ENCODE measurements around the gene RAB5B. TPM values are rescaled to one million over a fixed set of nuclear protein-coding genes. Genes with fewer than 3 reads are reported as not detected.

Gene RAB5B
- total and polyA plus RNA-seq, 7 donors = 36.8 to 107 (median 92.8) TPM

GRCh38 chr12:56029166-56029519 is 55.3 kb downstream of the RAB5B start:
- no peak for TF ChIP-seq CTCF (IDR thresholded peaks at IDR 0.05)
- no peaks in the 10 kb centered on the region for H3K9me3 ChIP-seq
- no peak overlapping the region for H3K27ac ChIP-seq
- ATAC-seq (no peak), DNase-seq (no peak)
- H3K4me3 ChIP-seq = no peak overlapping the region
- intact Hi-C loops (cut with DNase I) = loop anchor here in 1 of 2 donors (5.0 kb wide), 1 partner anchor 292 kb away; no protein-coding TSS in a partner anchor
- no peaks in the 10 kb centered on the region for H3K27me3 ChIP-seq (ENCODE audit: insufficient read depth in 3 of 3, low read length in 2 of 3)
- peaks cover 0 to 72% of the 10 kb centered on the region in 2 donors for H3K36me3 ChIP-seq (ENCODE audit: insufficient read depth in 1 of 2, low read depth in 1 of 2)
- H3K4me1 ChIP-seq = no peaks in the 10 kb centered on the region

- no peaks in the 10 kb centered on the region for H3K4me1 ChIP-seq
- H3K36me3 ChIP-seq (ENCODE audit: insufficient read depth in 1 of 2, low read depth in 1 of 2) = peaks cover 0 to 74% of the 10 kb centered on the region in 2 donors
- H3K9me3 ChIP-seq = no peaks in the 10 kb centered on the region
- intact Hi-C loops (cut with DNase I) = loop anchor here in 1 of 2 donors (5.0 kb wide), 1 partner anchor 292 kb away; no protein-coding TSS in a partner anchor
- no peak overlapping the region for H3K4me3 ChIP-seq
- DNase-seq (no peak), ATAC-seq (peak in 1 of 4 donors; percentile 69)
- TF ChIP-seq CTCF (IDR thresholded peaks at IDR 0.05) = peak; percentile 50
- H3K27me3 ChIP-seq (ENCODE audit: insufficient read depth in 3 of 3, low read length in 2 of 3) = no peaks in the 10 kb centered on the region
- WGBS, 3 donors = 76 to 89% (median 83%) methylated on average over 6 of the region's 6 CpGs
- H3K27ac ChIP-seq = no peak overlapping the region
Observed at GRCh38 chr12:56029666-56030293, 55.9 kb downstream of the RAB5B start.

- intact Hi-C loops (cut with DNase I) = no loop called here
- TF ChIP-seq CTCF (IDR thresholded peaks at IDR 0.05) = no peak
- 96 to 100% (median 100%) methylated on average over 1 of the region's 1 CpG for WGBS, 3 donors
- Histone ChIP-seq H3K27me3 (ENCODE audit: insufficient read depth in 3 of 3, low read length in 2 of 3) (no peaks in the 10 kb centered on the region), H3K4me3 (no peak overlapping the region), H3K36me3 (ENCODE audit: insufficient read depth in 1 of 2, low read depth in 1 of 2) (peaks cover 0 to 88% of the 10 kb centered on the region in 2 donors), H3K9me3 (no peaks in the 10 kb centered on the region), H3K4me1 (no peaks in the 10 kb centered on the region), H3K27ac (no peak overlapping the region)
- DNase-seq = no peak
- ATAC-seq = no peak
Observed at GRCh38 chr12:56031987-56032386, 58.1 kb downstream of the RAB5B start.

- H3K36me3 ChIP-seq (ENCODE audit: insufficient read depth in 1 of 2, low read depth in 1 of 2) = peaks cover 0 to 70% of the 10 kb centered on the region in 2 donors
- no peaks in the 10 kb centered on the region for H3K27me3 ChIP-seq (ENCODE audit: insufficient read depth in 3 of 3, low read length in 2 of 3)
- intact Hi-C loops (cut with DNase I) = loop anchor here in 1 of 2 donors (5.0 kb wide), 1 partner anchor 37 kb away; the partner anchor contains the start of gene SUOX
- no peaks in the 10 kb centered on the region for H3K4me1 ChIP-seq
- no peak overlapping the region for H3K27ac ChIP-seq
- ATAC-seq (no peak), DNase-seq (no peak)
- WGBS, 3 donors = 85 to 92% (median 86%) methylated on average over 21 of the region's 21 CpGs
- TF ChIP-seq CTCF (IDR thresholded peaks at IDR 0.05) = no peak
- no peaks in the 10 kb centered on the region for H3K9me3 ChIP-seq
- H3K4me3 ChIP-seq = no peak overlapping the region
Observed at GRCh38 chr12:56034586-56035332, 60.9 kb downstream of the RAB5B start.
